AG04449 (cell line): ENCODE data around the gene TEPSIN.

ENCODE experiments used
- CTCF ChIA-PET: fragments of 350-600 bp; formaldehyde crosslinking; extraction: SDS; loops from one replicate; lab custom pipeline; 2021; ENCODE audit warnings: antibody characterized with exemption; lab: Yijun Ruan, JAX
- POLR2A ChIA-PET: fragments of 400-600, 350-600 bp; formaldehyde crosslinking; extraction: SDS; loops from one replicate; lab custom pipeline; 2020; ENCODE audit warnings: antibody characterized with exemption, inconsistent platforms; lab: Yijun Ruan, JAX
- DNase-seq: peaks from one replicate; pipeline ENCODE4 v3.0.0-alpha.2; 2010; ENCODE audit warnings: low read depth, low spot score
- H3K4me3 ChIP-seq: 2 replicates; pipeline ENCODE4 v1.5.1; 2011; ENCODE audit warnings: low read depth, mild to moderate bottlenecking, control low read depth, low read length
- TF ChIP-seq, protein P1 (sequence below): IDR thresholded peaks from one replicate; pipeline ENCODE4 v1.5.1; 2011; ENCODE audit warnings: mild to moderate bottlenecking, moderate library complexity, low read length, control low read depth, inconsistent platforms; ENCODE audit not compliant: insufficient read depth; ENCODE audit errors: missing control alignments

Gene TEPSIN

DNA sequence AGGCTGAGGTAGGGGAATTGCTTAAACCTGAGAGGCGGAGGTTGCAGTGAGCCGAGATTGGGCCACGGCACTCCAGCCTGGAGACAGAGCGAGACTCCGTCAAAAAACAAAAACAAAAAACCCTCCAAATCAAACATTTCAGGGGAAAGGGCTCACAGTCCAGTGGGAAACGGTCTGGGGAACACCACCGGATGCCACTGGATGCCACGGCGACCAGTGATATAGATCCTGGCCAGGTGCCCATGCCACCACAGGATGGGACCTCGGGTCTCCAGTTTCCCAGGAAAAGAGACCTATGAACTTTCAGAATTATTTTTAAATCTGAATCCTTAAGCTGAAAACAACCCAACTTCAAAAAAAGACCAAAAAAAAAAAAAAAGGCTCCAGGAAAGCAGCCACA, 28.4 kb downstream of the TEPSIN start:
- H3K4me3 ChIP-seq, result no peak overlapping the region
- ChIA-PET CTCF (no interaction called here), POLR2A (no interaction called here)
- TF ChIP-seq, protein P1, sequence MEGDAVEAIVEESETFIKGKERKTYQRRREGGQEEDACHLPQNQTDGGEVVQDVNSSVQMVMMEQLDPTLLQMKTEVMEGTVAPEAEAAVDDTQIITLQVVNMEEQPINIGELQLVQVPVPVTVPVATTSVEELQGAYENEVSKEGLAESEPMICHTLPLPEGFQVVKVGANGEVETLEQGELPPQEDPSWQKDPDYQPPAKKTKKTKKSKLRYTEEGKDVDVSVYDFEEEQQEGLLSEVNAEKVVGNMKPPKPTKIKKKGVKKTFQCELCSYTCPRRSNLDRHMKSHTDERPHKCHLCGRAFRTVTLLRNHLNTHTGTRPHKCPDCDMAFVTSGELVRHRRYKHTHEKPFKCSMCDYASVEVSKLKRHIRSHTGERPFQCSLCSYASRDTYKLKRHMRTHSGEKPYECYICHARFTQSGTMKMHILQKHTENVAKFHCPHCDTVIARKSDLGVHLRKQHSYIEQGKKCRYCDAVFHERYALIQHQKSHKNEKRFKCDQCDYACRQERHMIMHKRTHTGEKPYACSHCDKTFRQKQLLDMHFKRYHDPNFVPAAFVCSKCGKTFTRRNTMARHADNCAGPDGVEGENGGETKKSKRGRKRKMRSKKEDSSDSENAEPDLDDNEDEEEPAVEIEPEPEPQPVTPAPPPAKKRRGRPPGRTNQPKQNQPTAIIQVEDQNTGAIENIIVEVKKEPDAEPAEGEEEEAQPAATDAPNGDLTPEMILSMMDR, result no peak
- no peak for DNase-seq

GRCh38 chr17:81209141-81209540, 29.7 kb downstream of the TEPSIN start:
- POLR2A ChIA-PET, result no interaction called here
- CTCF ChIA-PET, result interaction anchor here (1.1 kb wide), 1 partner anchor 9 kb away, joined by 3 read pairs; no protein-coding TSS in a partner anchor
- H3K4me3 ChIP-seq, result no peak overlapping the region
- DNase-seq, result no peak
- TF ChIP-seq, protein P1, result no peak

DNA sequence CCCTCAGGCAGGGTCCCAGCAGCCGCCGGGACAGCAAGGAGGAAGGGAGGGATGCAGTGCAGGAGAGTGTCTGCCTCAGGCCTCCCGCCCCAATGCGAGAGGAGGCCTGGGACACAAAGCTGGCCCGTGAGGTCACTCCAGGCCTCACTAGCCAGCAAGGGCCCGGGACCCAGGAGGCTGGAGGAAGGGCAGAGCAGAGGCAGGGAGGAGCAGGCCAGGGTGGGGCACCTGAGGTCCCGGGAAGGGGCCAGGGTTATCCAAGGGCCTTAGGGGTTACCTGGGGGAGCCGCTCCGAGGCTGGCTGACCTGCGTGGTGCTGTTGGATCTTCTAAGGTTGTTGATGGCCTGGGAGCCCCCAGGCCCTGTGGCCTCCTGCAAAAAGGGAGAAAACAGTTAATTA, 30.2 kb downstream of the TEPSIN start:
- DNase-seq, result no peak
- POLR2A ChIA-PET, result no interaction called here
- TF ChIP-seq, protein P1, result no peak
- no peak overlapping the region for H3K4me3 ChIP-seq
- CTCF ChIA-PET, result interaction anchor here (1.1 kb wide), 1 partner anchor 8 kb away, joined by 3 read pairs; no protein-coding TSS in a partner anchor

DNA sequence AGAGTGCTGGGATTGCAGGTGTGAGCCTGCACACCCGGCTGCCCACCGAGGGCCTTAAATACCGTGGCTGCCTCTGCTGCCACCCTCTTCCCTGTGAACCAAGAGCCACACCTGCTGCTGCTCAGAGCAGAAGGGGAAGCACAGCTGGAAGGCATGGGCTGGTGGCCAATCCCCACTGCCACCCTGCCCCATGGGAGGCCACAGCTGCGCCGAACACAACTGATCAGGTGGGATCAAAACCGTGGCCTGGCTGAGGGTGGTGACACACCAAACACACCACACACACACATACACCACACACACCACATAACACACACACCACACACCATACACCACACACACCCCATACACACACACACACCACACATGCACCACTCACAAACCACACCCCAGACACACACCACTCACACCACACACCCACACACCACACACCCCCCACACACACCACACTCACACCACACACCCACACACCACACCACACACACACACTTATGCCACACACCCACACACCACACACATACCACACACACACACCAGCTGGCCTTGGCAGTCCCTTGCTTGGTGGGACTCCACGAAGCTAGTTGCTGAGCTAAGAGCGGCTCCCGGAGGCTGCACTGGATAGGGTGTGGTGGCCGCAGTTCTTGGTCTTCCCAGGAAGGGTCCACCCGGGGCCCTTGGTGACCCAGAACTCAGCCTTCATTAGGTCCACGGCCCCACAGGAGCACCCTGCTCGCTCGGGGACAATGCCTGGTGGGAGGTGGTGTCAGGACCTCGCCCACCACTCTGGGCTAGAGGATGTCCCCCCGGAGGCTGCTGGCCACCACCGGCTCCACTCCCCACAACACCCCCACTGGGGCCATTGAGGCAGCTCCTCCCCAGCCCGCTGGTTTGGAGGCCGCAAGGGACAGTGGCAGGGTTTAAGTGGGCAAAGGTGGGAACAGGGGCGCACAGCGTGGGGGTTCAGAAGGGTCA, 31.0 kb downstream of the TEPSIN start:
- CTCF ChIA-PET, result interaction anchor here (1.8 kb wide), 1 partner anchor 17 kb away, joined by 5 read pairs; no protein-coding TSS in a partner anchor

GRCh38 chr17:81206657-81207056, 32.2 kb downstream of the TEPSIN start:
- POLR2A ChIA-PET, result no interaction called here
- TF ChIP-seq, protein P1, result no peak
- no peak for DNase-seq
- CTCF ChIA-PET, result interaction anchor here (0.5 to 1.8 kb wide), 2 partner anchors 16 to 18 kb away, joined by 3 to 5 read pairs; no protein-coding TSS in a partner anchor
- no peak overlapping the region for H3K4me3 ChIP-seq

More for the DNA sequence above, 31.0 kb downstream of the TEPSIN start:
- TF ChIP-seq, protein P1, result no peak
- POLR2A ChIA-PET, result no interaction called here
- no peak for DNase-seq
- H3K4me3 ChIP-seq, result no peak overlapping the region

- no peak for DNase-seq
- H3K4me3 ChIP-seq, result no peak overlapping the region
- POLR2A ChIA-PET, result no interaction called here
- TF ChIP-seq, protein P1, result no peak
- CTCF ChIA-PET, result interaction anchor here (0.5 to 1.8 kb wide), 3 partner anchors 16 to 84 kb away, joined by 3 to 5 read pairs (median 3); no protein-coding TSS in a partner anchor
These were observed 32.7 kb downstream of the TEPSIN start for GRCh38 chr17:81206166-81206565.
